Measurements from ENCODE around the gene NDUFA13. TPM values are rescaled to one million over a fixed set of nuclear protein-coding genes. Genes with fewer than 3 reads are reported as not detected.

The NDUFA13 gene
- total RNA-seq, 1 donor from 2014 or later, result 47.9 TPM

DNA sequence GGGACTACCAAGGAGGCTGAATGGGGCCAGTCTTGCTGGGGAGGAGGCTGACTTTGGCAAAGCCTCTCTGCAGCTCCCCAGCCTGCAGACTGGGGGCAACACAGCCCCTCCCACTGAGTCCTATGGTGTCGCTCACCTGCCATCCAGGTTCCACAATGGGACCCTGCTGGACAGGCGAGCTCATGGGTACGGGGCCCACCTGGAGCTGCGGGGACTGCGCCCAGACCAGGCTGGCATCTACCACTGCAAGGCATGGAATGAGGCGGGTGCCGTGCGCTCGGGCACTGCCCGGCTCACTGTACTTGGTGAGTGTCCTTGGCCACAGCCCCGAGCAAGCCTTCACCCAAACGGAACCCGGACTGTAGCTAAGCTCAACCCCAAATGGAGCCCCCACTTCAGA, 27.1 kb downstream of the NDUFA13 start:
- peaks cover 34% of the 10 kb centered on the region for H3K4me1 ChIP-seq
- H3K9me3 ChIP-seq, result no peaks in the 10 kb centered on the region
- H3K4me3 ChIP-seq, result no peak overlapping the region
- DNase-seq (ENCODE audit: extremely low spot score in 2 of 2), result no peak
- intact Hi-C loops (cut with DNase I), result loop anchor here (10.0 kb wide), 1 partner anchor 412 kb away; no protein-coding TSS in a partner anchor
- H3K27ac ChIP-seq, result no peak overlapping the region
- H3K27me3 ChIP-seq, result no peaks in the 10 kb centered on the region
- TF ChIP-seq, protein P1, sequence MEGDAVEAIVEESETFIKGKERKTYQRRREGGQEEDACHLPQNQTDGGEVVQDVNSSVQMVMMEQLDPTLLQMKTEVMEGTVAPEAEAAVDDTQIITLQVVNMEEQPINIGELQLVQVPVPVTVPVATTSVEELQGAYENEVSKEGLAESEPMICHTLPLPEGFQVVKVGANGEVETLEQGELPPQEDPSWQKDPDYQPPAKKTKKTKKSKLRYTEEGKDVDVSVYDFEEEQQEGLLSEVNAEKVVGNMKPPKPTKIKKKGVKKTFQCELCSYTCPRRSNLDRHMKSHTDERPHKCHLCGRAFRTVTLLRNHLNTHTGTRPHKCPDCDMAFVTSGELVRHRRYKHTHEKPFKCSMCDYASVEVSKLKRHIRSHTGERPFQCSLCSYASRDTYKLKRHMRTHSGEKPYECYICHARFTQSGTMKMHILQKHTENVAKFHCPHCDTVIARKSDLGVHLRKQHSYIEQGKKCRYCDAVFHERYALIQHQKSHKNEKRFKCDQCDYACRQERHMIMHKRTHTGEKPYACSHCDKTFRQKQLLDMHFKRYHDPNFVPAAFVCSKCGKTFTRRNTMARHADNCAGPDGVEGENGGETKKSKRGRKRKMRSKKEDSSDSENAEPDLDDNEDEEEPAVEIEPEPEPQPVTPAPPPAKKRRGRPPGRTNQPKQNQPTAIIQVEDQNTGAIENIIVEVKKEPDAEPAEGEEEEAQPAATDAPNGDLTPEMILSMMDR (IDR thresholded peaks at IDR 0.05), result no peak
- TF ChIP-seq POLR2AphosphoS5 (IDR thresholded peaks at IDR 0.05; ENCODE audit: insufficient read depth in 1 of 2, low read depth in 1 of 2), result no peak
- TF ChIP-seq POLR2A (IDR thresholded peaks at IDR 0.05), result no peak
- no peaks in the 10 kb centered on the region for H3K36me3 ChIP-seq

DNA sequence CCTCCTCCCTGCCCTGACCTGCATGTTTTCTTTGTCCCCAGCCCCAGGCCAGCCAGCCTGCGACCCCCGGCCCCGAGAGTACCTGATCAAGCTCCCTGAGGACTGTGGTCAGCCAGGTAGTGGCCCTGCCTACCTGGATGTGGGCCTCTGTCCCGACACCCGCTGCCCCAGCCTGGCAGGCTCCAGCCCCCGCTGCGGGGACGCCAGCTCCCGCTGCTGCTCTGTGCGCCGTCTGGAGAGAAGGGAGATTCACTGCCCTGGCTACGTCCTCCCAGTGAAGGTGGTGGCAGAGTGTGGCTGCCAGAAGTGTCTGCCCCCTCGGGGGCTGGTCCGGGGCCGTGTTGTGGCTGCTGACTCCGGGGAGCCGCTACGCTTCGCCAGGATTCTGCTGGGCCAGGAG, 27.6 kb downstream of the NDUFA13 start:
- Histone ChIP-seq H3K36me3 (no peaks in the 10 kb centered on the region), H3K27me3 (no peaks in the 10 kb centered on the region), H3K4me3 (no peak overlapping the region), H3K4me1 (peaks cover 29% of the 10 kb centered on the region), H3K9me3 (no peaks in the 10 kb centered on the region), H3K27ac (no peak overlapping the region)
- intact Hi-C loops (cut with DNase I), result loop anchor here (10.0 kb wide), 1 partner anchor 411 kb away; no protein-coding TSS in a partner anchor
- TF ChIP-seq POLR2AphosphoS5 (IDR thresholded peaks at IDR 0.05; ENCODE audit: insufficient read depth in 1 of 2, low read depth in 1 of 2), result no peak
- TF ChIP-seq, protein P1 (IDR thresholded peaks at IDR 0.05), result no peak
- no peak for TF ChIP-seq POLR2A (IDR thresholded peaks at IDR 0.05)
- no peak for DNase-seq (ENCODE audit: extremely low spot score in 2 of 2)

DNA sequence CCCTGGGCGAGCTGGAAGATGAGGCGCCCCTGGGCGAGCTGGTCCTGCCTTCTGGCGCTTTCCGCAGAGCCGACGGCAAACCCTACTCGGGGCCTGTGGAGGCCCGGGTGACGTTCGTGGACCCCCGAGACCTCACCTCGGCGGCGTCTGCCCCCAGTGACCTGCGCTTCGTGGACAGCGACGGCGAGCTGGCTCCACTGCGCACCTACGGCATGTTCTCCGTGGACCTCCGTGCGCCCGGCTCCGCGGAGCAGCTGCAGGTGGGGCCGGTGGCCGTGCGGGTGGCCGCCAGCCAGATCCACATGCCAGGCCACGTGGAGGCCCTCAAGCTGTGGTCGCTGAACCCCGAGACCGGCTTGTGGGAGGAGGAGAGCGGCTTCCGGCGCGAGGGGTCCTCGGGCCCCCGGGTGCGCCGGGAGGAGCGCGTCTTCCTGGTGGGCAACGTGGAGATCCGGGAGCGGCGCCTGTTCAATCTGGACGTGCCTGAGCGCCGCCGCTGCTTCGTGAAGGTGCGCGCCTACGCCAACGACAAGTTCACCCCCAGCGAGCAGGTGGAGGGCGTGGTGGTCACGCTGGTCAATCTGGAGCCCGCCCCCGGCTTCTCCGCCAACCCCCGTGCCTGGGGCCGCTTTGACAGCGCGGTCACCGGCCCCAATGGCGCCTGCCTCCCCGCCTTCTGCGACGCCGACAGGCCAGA, 28.4 kb downstream of the NDUFA13 start:
- H3K27me3 ChIP-seq, result no peaks in the 10 kb centered on the region
- no peak for DNase-seq (ENCODE audit: extremely low spot score in 2 of 2)
- peaks cover 24% of the 10 kb centered on the region for H3K4me1 ChIP-seq
- no peak overlapping the region for H3K4me3 ChIP-seq
- intact Hi-C loops (cut with DNase I), result loop anchor here (10.0 kb wide), 1 partner anchor 410 kb away; no protein-coding TSS in a partner anchor
- H3K9me3 ChIP-seq, result no peaks in the 10 kb centered on the region
- no peaks in the 10 kb centered on the region for H3K36me3 ChIP-seq
- no peak overlapping the region for H3K27ac ChIP-seq
- TF ChIP-seq, protein P1 (IDR thresholded peaks at IDR 0.05), result no peak
- TF ChIP-seq POLR2A (IDR thresholded peaks at IDR 0.05), result no peak
- no peak for TF ChIP-seq POLR2AphosphoS5 (IDR thresholded peaks at IDR 0.05; ENCODE audit: insufficient read depth in 1 of 2, low read depth in 1 of 2)

DNA sequence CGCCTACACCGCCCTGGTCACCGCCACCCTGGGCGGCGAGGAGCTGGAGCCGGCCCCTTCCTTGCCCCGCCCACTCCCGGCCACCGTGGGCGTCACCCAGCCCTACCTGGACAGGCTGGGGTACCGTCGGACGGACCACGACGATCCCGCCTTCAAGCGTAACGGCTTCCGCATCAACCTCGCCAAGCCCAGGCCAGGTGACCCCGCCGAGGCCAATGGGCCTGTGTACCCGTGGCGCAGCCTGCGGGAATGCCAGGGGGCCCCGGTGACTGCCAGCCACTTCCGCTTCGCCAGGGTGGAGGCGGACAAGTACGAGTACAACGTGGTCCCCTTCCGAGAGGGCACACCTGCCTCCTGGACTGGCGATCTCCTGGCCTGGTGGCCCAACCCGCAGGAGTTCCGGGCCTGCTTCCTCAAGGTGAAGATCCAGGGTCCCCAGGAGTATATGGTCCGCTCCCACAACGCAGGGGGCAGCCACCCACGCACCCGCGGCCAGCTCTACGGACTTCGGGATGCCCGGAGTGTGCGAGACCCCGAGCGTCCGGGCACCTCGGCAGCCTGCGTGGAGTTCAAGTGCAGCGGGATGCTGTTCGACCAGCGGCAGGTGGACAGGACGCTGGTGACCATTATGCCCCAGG, 29.0 kb downstream of the NDUFA13 start:
- intact Hi-C loops (cut with DNase I), result loop anchor here (10.0 kb wide), 1 partner anchor 410 kb away; no protein-coding TSS in a partner anchor
- H3K4me1 ChIP-seq, result peaks cover 26% of the 10 kb centered on the region
- no peak for DNase-seq (ENCODE audit: extremely low spot score in 2 of 2)
- TF ChIP-seq POLR2A (IDR thresholded peaks at IDR 0.05) (no peak), POLR2AphosphoS5 (IDR thresholded peaks at IDR 0.05; ENCODE audit: insufficient read depth in 1 of 2, low read depth in 1 of 2) (no peak)
- TF ChIP-seq, protein P1 (IDR thresholded peaks at IDR 0.05), result no peak
- H3K27ac ChIP-seq, result no peak overlapping the region
- H3K4me3 ChIP-seq, result no peak overlapping the region
- H3K27me3 ChIP-seq, result no peaks in the 10 kb centered on the region
- no peaks in the 10 kb centered on the region for H3K9me3 ChIP-seq
- no peaks in the 10 kb centered on the region for H3K36me3 ChIP-seq

DNA sequence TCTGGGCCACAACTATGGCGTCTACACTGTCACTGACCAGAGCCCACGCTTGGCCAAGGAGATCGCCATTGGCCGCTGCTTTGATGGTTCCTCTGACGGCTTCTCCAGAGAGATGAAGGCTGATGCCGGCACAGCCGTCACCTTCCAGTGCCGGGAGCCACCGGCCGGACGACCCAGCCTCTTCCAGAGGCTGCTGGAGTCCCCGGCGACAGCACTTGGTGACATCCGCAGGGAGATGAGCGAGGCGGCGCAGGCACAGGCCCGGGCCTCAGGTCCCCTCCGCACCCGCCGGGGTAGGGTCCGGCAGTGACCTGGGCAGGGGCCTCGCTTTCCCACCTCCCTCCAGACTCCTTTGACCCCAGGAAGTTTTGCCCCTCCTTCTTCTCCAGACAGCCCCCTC, 29.7 kb downstream of the NDUFA13 start:
- Histone ChIP-seq H3K4me3 (no peak overlapping the region), H3K36me3 (no peaks in the 10 kb centered on the region), H3K4me1 (peaks cover 22% of the 10 kb centered on the region), H3K27me3 (no peaks in the 10 kb centered on the region), H3K27ac (no peak overlapping the region), H3K9me3 (no peaks in the 10 kb centered on the region)
- intact Hi-C loops (cut with DNase I), result loop anchor here (10.0 kb wide), 1 partner anchor 409 kb away; no protein-coding TSS in a partner anchor
- no peak for DNase-seq (ENCODE audit: extremely low spot score in 2 of 2)
- TF ChIP-seq POLR2AphosphoS5 (IDR thresholded peaks at IDR 0.05; ENCODE audit: insufficient read depth in 1 of 2, low read depth in 1 of 2) (no peak), POLR2A (IDR thresholded peaks at IDR 0.05) (no peak)
- TF ChIP-seq, protein P1 (IDR thresholded peaks at IDR 0.05), result no peak
